Skin epidermis (tissue), 12 donors: ENCODE results near the gene SLC27A3.

Experiments
- H3K27ac ChIP-seq, 21 experiments: fragments of 200-600 bp; sonication (generic) in 11 of 21; one replicate each; pipeline ENCODE4 v1.5.0; 2020; ENCODE audit warnings: mild to moderate bottlenecking in 3 of 21, inconsistent platforms in 2 of 21, moderate library complexity in 2 of 21
- H3K4me3 ChIP-seq, 7 experiments: fragments of 200-600 bp; sonication (generic) in 2 of 7; one replicate each; pipeline ENCODE4 v1.5.0; 2020; ENCODE audit warnings: inconsistent platforms in 2 of 7, mild to moderate bottlenecking in 2 of 7, moderate library complexity in 1 of 7

The SLC27A3 gene

GRCh38 chr1:153794624-153795329 lies 19.6 kb downstream of the SLC27A3 start:
- no peak overlapping the region for H3K4me3 ChIP-seq
- H3K27ac ChIP-seq = no peak overlapping the region

DNA sequence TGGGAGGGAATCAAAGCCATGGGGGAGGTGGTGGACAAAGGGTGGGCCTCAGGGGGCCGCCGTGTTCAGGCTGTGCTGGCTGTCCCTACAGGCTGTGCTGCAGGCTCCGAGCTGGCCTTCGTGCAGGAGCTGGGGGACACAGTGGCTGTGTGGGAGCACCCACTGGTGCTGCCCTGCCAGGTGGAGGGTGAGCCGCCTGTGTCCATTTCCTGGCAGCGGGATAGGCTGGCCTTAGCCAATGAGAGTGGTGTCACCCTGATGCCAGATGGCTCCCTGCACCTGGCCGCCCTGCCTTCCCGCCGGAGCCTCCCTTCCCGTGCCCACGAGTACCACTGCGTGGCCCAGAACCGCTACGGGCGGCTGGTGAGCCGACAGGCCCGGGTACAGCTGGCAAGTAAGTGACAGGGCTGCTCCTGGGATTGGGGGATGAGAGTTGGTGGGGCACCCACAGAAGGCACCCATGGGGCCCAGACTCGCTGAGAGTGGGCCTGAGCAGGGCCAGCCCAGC lies 20.2 kb downstream of the SLC27A3 start:
- Histone ChIP-seq H3K4me3 (no peak overlapping the region), H3K27ac (no peak overlapping the region)

DNA sequence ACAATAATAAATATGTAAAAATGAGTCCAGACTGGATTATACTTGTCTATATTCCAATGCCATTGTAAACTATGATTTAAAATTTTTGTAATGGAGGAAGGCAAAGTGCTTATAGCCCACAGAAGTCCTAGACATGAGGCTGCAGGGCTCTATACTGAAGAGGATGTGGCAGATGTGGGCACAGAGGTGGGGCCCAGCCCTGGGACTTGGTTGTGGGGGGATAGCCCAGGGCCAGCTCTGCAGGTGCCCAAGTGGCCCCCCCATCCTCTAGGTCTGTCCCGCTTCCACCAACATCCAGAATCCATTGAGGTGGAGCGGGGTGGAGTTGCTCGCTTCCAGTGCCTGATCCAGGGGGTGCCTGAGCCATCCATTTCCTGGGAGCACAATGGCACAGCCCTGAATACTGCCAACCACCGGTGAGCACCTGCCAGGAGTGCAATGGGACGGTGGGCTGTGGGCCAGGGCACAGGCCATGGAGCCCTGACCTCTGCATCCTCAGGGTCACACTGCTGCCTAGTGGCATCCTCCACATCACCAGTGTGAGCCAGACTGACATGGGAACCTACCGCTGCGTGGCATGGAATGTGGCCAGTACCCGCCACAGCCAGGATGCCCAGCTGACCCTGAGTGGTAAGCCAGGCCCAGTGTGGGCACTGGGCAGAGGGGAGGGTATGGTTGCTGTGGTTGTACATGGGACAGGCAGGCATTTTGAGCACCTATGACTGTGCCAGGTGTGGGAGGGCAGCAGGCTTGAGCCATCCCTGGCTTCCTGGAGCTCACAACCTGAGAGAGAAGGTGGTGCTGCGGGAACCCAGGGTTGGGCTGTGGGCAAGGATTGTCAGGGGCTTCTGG lies 21.0 kb downstream of the SLC27A3 start:
- Histone ChIP-seq H3K4me3 (no peak overlapping the region), H3K27ac (no peak overlapping the region)

DNA sequence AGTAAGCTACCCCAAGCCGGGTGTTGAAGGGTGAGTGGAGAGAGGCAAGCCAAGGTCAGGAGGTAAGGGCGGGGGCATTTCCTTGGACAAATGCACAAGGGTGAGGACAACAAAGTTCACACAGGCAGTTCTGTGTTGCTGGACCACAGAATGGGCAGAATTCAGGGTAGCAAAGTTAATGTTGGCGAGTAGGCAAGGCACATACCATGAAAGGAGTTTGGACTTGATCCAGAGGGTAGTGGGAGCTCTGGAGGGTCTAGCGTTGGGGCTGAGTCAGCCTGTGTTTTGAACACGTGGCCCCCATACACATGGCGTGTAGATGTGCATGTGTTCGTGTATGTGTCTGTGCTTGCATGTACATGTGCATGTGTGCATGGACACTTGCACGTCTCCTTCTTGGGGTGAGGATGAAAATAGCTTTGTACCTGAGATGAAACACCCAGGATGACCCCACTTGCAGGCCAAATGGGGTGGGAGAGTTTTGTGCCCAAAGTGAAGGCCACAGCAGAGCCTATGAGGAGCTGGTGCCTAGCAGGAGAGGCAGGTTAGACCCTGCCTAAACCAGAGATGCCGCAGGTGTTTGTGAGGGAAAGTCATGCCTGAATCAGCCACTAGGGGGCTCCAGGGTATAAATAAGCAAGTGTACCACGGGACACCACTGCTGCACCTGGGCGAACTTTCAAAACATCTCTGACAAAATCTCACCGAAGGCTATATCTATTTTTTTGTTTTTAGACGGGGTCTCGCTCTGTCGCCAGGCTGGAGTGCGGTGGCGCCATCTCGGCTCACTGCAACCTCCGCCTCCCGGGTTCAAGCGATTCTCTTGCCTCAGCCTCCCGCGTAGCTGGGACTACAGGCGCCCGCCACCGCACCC lies 21.8 kb downstream of the SLC27A3 start:
- no peak overlapping the region for H3K27ac ChIP-seq
- no peak overlapping the region for H3K4me3 ChIP-seq

GRCh38 chr1:153798468-153798780 lies 23.2 kb downstream of the SLC27A3 start:
- Histone ChIP-seq H3K4me3 (no peak overlapping the region), H3K27ac (no peak overlapping the region)

DNA sequence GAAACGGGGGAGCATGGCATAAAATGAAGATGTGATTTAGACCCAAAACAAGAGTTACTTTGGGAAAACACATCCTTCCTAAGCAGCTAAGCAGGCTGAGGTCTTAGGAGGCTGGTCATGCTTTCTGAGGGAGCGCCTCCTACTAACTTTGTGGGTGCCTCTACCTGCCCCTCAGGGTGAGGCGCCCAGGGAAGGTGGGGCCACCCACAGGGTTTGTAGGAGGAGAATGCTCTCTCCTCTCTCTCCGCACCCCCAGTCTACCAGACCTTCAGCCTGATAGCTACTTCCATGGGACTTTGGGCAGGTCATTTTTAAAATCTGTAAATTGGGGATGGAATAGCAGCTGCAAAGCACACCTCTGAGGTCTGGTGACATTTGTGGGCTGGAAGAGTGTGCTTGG lies 23.8 kb downstream of the SLC27A3 start:
- Histone ChIP-seq H3K27ac (no peak overlapping the region), H3K4me3 (no peak overlapping the region)

GRCh38 chr1:153799566-153800465 lies 24.6 kb downstream of the SLC27A3 start:
- H3K27ac ChIP-seq = no peak overlapping the region

GRCh38 chr1:153800516-153800915 lies 25.3 kb downstream of the SLC27A3 start:
- H3K27ac ChIP-seq = peak overlapping the region in 1 of 21 experiments; percentile 46
- no peak overlapping the region for H3K4me3 ChIP-seq

More at GRCh38 chr1:153799566-153800465, 24.6 kb downstream of the SLC27A3 start:
- no peak overlapping the region for H3K4me3 ChIP-seq

- no peak overlapping the region for H3K4me3 ChIP-seq
- H3K27ac ChIP-seq = no peak overlapping the region
Observed at GRCh38 chr1:153801028-153801625, 25.9 kb downstream of the SLC27A3 start.

DNA sequence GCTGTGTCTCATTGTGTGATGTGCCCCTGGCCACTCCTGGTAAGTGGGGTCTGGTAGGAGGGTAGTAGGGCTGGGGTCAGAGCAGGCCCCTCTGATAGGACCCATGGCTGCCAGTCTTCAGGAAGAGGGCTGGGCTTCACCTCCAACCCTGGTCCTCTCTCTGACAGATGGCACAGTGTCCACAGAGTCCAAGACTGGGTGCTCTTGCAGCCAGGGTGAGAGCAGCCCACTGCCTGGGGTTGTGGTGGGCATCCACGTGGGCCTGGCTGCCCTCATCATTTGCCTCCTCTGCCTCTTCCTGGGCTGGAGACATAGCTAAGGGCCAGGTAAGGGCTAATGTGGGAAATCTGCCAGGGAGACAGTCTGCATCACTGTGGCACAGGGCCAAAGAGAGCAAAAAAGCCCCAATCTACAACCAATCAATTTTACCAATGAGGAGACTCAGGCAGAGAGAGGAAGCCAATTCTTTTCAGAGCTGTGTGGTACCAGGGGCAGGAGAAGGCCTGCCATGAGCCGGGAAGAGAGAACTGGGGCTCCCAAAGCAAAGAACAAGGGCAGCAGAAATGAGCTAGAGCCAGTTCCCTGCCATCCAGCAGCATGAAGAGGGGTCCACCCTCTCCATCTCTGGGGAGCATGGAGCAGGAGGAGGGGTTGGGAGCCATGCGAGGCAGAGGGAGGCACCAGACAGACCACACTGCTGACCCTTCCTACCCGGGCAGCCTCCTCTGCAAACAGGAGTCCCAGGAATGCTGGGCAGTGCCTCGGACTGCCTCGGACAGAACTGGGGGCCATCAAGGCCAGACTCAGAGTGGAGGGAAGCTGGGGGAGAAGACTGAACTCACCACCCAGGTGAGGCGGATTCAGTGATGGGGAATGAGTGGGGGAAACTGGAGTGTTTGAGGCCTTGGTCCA lies 26.8 kb downstream of the SLC27A3 start:
- no peak overlapping the region for H3K4me3 ChIP-seq
- peak overlapping the region in 1 of 21 experiments; percentile 5 for H3K27ac ChIP-seq

- peak overlapping the region in 8 of 21 experiments; percentile 2 to 54 (median 16) for H3K27ac ChIP-seq
- H3K4me3 ChIP-seq = no peak overlapping the region
Observed at GRCh38 chr1:153803470-153804056, 28.4 kb downstream of the SLC27A3 start.

DNA sequence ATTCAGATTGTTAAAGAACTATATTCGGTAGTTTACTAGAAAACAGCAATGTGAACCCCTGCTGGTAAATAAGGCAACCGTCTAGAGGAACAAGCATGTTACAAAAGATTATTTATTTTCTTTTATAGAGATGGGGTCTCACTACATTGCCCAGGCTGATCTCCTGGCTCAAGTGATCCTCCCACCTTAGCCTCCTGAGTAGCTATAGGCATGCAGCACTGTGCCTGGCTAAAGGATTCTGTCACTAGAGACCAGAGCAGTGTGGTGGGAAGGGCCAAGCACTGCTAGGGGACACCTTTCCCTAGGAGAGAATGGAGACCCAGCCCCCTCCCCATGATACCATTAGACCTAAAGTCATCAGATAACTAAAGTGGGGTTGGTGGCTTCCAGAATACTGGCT lies 28.9 kb downstream of the SLC27A3 start:
- H3K27ac ChIP-seq = peak overlapping the region in 6 of 21 experiments; percentile 15 to 61 (median 47)
- no peak overlapping the region for H3K4me3 ChIP-seq

DNA sequence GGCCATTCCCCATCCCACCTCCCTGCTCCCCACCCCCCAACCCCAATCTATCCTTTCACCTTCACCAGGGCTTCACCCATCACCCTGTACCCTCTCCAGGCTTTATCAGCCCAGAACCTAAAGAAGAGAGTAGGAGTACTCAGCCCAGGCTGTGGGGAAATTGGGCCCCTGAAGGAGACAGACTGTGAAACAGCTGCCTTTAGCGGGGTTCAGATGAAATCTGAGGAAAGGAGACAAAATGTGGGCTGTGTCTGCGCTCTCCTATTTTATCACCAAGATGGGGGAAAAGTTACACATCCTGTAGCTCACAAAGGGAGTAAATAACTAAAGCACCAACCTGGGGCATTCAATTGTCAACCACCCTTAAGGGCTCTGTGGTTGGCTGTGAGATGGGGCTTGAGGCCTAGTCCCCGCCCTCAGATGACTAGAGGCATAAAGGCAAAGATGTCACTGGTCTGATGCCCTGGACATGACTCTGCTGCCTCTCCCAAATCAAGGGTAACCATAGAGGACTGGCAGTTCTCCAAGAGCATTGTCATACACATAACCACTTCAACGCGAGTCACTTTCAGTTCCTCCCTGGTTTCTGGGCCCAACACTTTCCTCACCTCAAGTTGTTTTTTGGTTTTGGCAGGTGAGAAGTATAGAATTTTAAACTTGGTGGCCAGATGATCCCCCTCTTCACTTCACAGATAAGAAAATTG lies 30.0 kb downstream of the SLC27A3 start:
- H3K27ac ChIP-seq = peak overlapping the region in 13 of 21 experiments; percentile 2 to 64 (median 33)
- H3K4me3 ChIP-seq = no peak overlapping the region

DNA sequence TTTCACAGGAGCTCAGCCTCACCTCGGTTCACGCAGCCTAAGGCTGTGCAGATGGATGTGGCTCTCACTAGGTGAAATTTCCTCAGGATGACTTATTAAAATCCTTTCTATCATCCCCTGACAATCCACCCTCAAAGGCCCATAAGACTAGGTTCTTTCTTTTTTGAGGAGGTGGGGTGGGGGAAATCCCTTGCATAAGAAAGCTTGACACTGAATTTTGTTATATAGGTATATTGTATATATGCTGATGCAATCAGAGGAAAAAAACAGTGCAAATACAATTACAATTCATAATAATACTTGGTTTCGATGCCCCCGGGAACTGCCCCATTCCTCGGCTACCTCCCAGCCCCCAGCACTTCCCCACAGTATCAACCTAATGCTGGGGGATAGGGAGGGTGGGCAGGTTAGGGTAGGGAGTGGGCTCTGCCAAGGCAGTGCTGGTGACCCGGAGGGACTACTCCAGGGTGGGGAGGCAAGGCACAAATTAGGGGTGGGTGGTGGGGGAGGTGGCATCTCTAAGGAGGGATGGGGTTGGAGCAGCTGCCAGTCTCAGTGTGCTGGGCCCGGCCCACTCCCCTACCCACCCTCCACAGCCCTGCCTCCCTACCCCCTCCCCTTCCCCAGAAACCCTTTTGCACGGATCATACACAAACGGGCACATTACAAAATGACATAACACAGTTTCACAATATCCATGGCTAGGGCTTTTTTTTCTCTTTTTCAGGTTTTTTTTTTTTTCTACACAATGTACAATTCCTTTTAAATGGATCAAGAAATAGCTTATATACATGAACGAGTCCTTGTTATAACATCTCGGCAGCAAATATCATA lies 30.9 kb downstream of the SLC27A3 start:
- no peak overlapping the region for H3K4me3 ChIP-seq
- peak overlapping the region in 8 of 21 experiments; percentile 6 to 64 (median 32) for H3K27ac ChIP-seq

DNA sequence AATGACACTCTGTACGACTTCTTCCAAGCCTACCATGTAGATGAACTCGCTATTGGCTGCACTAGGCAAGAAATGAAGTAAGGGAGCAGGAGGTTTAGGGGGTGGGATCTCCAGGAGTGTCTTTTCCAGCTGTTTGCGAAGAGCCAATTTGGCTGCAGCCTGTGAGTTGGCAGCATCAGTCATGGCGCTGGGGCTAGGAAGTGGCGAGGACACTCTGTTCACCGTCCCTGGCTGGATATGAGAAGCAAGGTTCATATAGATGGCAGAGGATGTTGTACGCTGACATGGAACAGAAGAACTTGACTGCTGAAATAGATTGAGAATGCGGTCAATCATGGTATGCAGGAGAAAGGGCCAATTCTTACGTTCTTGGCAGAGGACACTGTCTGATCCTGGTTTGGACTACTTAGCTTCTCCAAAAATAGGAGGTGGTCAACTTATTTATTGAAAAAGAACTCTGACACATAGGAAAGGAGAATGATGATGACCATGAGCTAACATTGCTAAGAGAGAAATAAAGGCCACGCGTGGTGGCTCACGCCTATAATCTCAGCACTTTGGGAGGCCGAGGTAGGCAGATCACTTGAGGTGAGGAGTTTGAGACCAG lies 41.2 kb downstream of the SLC27A3 start:
- no peak overlapping the region for H3K27ac ChIP-seq

More for the DNA sequence above, 41.2 kb downstream of the SLC27A3 start:
- no peak overlapping the region for H3K4me3 ChIP-seq
